Measurements from ENCODE around the gene HDLBP. TPM values are rescaled to one million over a fixed set of nuclear protein-coding genes. Genes with fewer than 3 reads are reported as not detected.

HDLBP gene
- total RNA-seq, 2 experiments from 2014 or later = 170 to 176 TPM

- TF ChIP-seq CTCF (conservative IDR thresholded peaks at IDR 0.05; ENCODE audit: low read length) (no peak), EZH2phosphoT487 (IDR thresholded peaks at IDR 0.05; ENCODE audit: borderline replicate concordance, low read depth, low read length) (no peak)
- no peak overlapping the region for H3K4me2 ChIP-seq (ENCODE audit: low read length)
- no peaks in the 10 kb centered on the region for H4K20me1 ChIP-seq (ENCODE audit: insufficient read depth, low read length)
- no peaks in the 10 kb centered on the region for H3K4me1 ChIP-seq (ENCODE audit: insufficient read depth, low read length, poor library complexity, severe bottlenecking)
- no peak overlapping the region for H2AFZ ChIP-seq (ENCODE audit: low read length)
- intact Hi-C loops (cut with micrococcal nuclease; ENCODE audit: unreplicated experiment) = no loop called here
- no peaks in the 10 kb centered on the region for H3K9me3 ChIP-seq (ENCODE audit: low read length)
- no peak for DNase-seq (ENCODE audit: low spot score)
- ChIA-PET POLR2A (no interaction called here), CTCF (ENCODE audit: unreplicated experiment) (no interaction called here)
- no peaks in the 10 kb centered on the region for H3K79me2 ChIP-seq (ENCODE audit: insufficient read depth, low read depth, low read length)
- H3K27ac ChIP-seq (ENCODE audit: low read depth, low read length, poor library complexity, severe bottlenecking) = no peak overlapping the region
- no peaks in the 10 kb centered on the region for H3K9me2 ChIP-seq (ENCODE audit: insufficient read depth, low read length)
- no TSS peak for BruUV-seq (replicated peaks)
- H3K36me3 ChIP-seq (ENCODE audit: insufficient read depth, low read length) = no peaks in the 10 kb centered on the region
- H3K4me3 ChIP-seq (ENCODE audit: low read depth, low read length, poor library complexity, severe bottlenecking) = no peak overlapping the region
Observed at GRCh38 chr2:241202681-241203080, 112.8 kb downstream of the HDLBP start.

- Histone ChIP-seq H3K4me2 (ENCODE audit: low read length) (no peak overlapping the region), H3K36me3 (ENCODE audit: insufficient read depth, low read length) (no peaks in the 10 kb centered on the region), H3K9me3 (ENCODE audit: low read length) (no peaks in the 10 kb centered on the region), H3K9me2 (ENCODE audit: insufficient read depth, low read length) (no peaks in the 10 kb centered on the region), H3K79me2 (ENCODE audit: insufficient read depth, low read depth, low read length) (no peaks in the 10 kb centered on the region), H3K4me1 (ENCODE audit: insufficient read depth, low read length, poor library complexity, severe bottlenecking) (no peaks in the 10 kb centered on the region), H3K27ac (ENCODE audit: low read depth, low read length, poor library complexity, severe bottlenecking) (no peak overlapping the region), H2AFZ (ENCODE audit: low read length) (no peak overlapping the region), H3K4me3 (ENCODE audit: low read depth, low read length, poor library complexity, severe bottlenecking) (no peak overlapping the region), H4K20me1 (ENCODE audit: insufficient read depth, low read length) (no peaks in the 10 kb centered on the region)
- CTCF ChIA-PET (ENCODE audit: unreplicated experiment) = no interaction called here
- TF ChIP-seq EZH2phosphoT487 (IDR thresholded peaks at IDR 0.05; ENCODE audit: borderline replicate concordance, low read depth, low read length) (no peak), CTCF (conservative IDR thresholded peaks at IDR 0.05; ENCODE audit: low read length) (no peak)
- BruUV-seq (replicated peaks) = no TSS peak
- intact Hi-C loops (cut with micrococcal nuclease; ENCODE audit: unreplicated experiment) = no loop called here
- no peak for DNase-seq (ENCODE audit: low spot score)
- POLR2A ChIA-PET = no interaction called here
Observed at GRCh38 chr2:241202268-241202585, 113.2 kb downstream of the HDLBP start.

- no peaks in the 10 kb centered on the region for H3K4me1 ChIP-seq (ENCODE audit: insufficient read depth, low read length, poor library complexity, severe bottlenecking)
- TF ChIP-seq CTCF (conservative IDR thresholded peaks at IDR 0.05; ENCODE audit: low read length) (no peak), EZH2phosphoT487 (IDR thresholded peaks at IDR 0.05; ENCODE audit: borderline replicate concordance, low read depth, low read length) (no peak)
- H3K9me2 ChIP-seq (ENCODE audit: insufficient read depth, low read length) = no peaks in the 10 kb centered on the region
- no peak overlapping the region for H3K27ac ChIP-seq (ENCODE audit: low read depth, low read length, poor library complexity, severe bottlenecking)
- no peaks in the 10 kb centered on the region for H3K9me3 ChIP-seq (ENCODE audit: low read length)
- no peak for DNase-seq (ENCODE audit: low spot score)
- H3K36me3 ChIP-seq (ENCODE audit: insufficient read depth, low read length) = no peaks in the 10 kb centered on the region
- intact Hi-C loops (cut with micrococcal nuclease; ENCODE audit: unreplicated experiment) = no loop called here
- H3K4me2 ChIP-seq (ENCODE audit: low read length) = no peak overlapping the region
- no peaks in the 10 kb centered on the region for H3K79me2 ChIP-seq (ENCODE audit: insufficient read depth, low read depth, low read length)
- no peak overlapping the region for H2AFZ ChIP-seq (ENCODE audit: low read length)
- ChIA-PET POLR2A (no interaction called here), CTCF (ENCODE audit: unreplicated experiment) (no interaction called here)
- no peaks in the 10 kb centered on the region for H4K20me1 ChIP-seq (ENCODE audit: insufficient read depth, low read length)
- no peak overlapping the region for H3K4me3 ChIP-seq (ENCODE audit: low read depth, low read length, poor library complexity, severe bottlenecking)
- BruUV-seq (replicated peaks) = no TSS peak
Observed at GRCh38 chr2:241201445-241202267, 113.8 kb downstream of the HDLBP start.
